HEK293 (cell line): Measurements from ENCODE around the gene SERINC1.

ENCODE experiments used
- CTCF ChIA-PET: fragments of 350-600 bp; formaldehyde crosslinking; extraction: SDS; loops from one replicate; lab custom pipeline; 2021; ENCODE audit warnings: antibody characterized with exemption; lab: Yijun Ruan, JAX
- POLR2A ChIA-PET: fragments of 300-600 bp; formaldehyde crosslinking; extraction: SDS; loops from one replicate; lab custom pipeline; 2020; ENCODE audit warnings: antibody characterized with exemption, inconsistent platforms; lab: Yijun Ruan, JAX
- H3K27ac ChIP-seq: fragments of 200-500 bp; sonication (Bioruptor generic); 2 replicates; pipeline ENCODE4 v1.5.1; 2014; ENCODE audit warnings: low read depth, low read length, control low read depth, inconsistent platforms; ENCODE audit errors: extremely low read depth
- H3K36me3 ChIP-seq, 2 experiments: fragments of 200-500 bp in 1 of 2; sonication (Bioruptor generic) in 1 of 2; 1 replicate in 1 of 2; 2 replicates in 1 of 2; pipeline ENCODE4 v1.5.1; 2014 to 2017; ENCODE audit warnings: inconsistent platforms in 2 of 2, low read length in 2 of 2; ENCODE audit not compliant: control insufficient read depth in 2 of 2, insufficient read depth in 1 of 2
- H3K4me1 ChIP-seq: fragments of 200-500 bp; sonication (Bioruptor generic); 2 replicates; pipeline ENCODE4 v1.5.1; 2014; ENCODE audit warnings: mild to moderate bottlenecking, low read length, inconsistent platforms; ENCODE audit not compliant: control insufficient read depth, insufficient read depth
- H3K4me3 ChIP-seq: 2 replicates; pipeline ENCODE4 v1.5.1; 2011; ENCODE audit warnings: low read depth, mild to moderate bottlenecking, control low read depth, low read length, moderate library complexity
- H3K9me3 ChIP-seq: fragments of 200-500 bp; sonication (Bioruptor generic); 2 replicates; pipeline ENCODE4 v1.5.1; 2014; ENCODE audit warnings: low read depth, low read length, inconsistent platforms; ENCODE audit not compliant: control insufficient read depth, insufficient read depth
- BCL11A ChIP-seq: fragments of 450-650 bp; formaldehyde crosslinking; IDR thresholded peaks from 2 replicates; pipeline ENCODE4 v1.5.1; 2016; ENCODE audit warnings: low read depth, missing biosample characterization, missing genetic modification characterization
- GLI2 ChIP-seq: fragments of 450-650 bp; formaldehyde crosslinking; IDR thresholded peaks from 2 replicates; pipeline ENCODE4; 2017; ENCODE audit warnings: missing biosample characterization, missing genetic modification characterization, low read depth, borderline replicate concordance
- GLI4 ChIP-seq: fragments of 450-650 bp; formaldehyde crosslinking; IDR thresholded peaks from 2 replicates; pipeline ENCODE4 v1.5.1; 2016; ENCODE audit warnings: missing biosample characterization, missing genetic modification characterization
- INSM2 ChIP-seq: fragments of 450-650 bp; formaldehyde crosslinking; IDR thresholded peaks from 2 replicates; pipeline ENCODE4 v1.5.1; 2016; ENCODE audit warnings: missing biosample characterization, missing genetic modification characterization
- KLF17 ChIP-seq: fragments of 450-650 bp; formaldehyde crosslinking; IDR thresholded peaks from 2 replicates; pipeline ENCODE4 v1.5.1; 2016; ENCODE audit warnings: missing biosample characterization, missing genetic modification characterization
- KLF8 ChIP-seq: fragments of 450-650 bp; formaldehyde crosslinking; IDR thresholded peaks from 2 replicates; pipeline ENCODE4 v1.5.1; 2016; ENCODE audit warnings: missing biosample characterization, missing genetic modification characterization
- MEIS1 ChIP-seq: sonication (generic); formaldehyde crosslinking; IDR thresholded peaks from 2 replicates; pipeline ENCODE4 v1.8.1; 2022; ENCODE audit warnings: missing genetic modification reagents, mild to moderate bottlenecking, borderline replicate concordance
- SALL2 ChIP-seq: fragments of 450-650 bp; formaldehyde crosslinking; IDR thresholded peaks from 2 replicates; pipeline ENCODE4 v1.5.0; 2017; ENCODE audit warnings: missing biosample characterization, mild to moderate bottlenecking, missing genetic modification characterization, borderline replicate concordance
- SCRT1 ChIP-seq: fragments of 450-650 bp; formaldehyde crosslinking; IDR thresholded peaks from 2 replicates; pipeline ENCODE4 v1.5.1; 2016; ENCODE audit warnings: missing biosample characterization, missing genetic modification characterization, borderline replicate concordance
- SCRT2 ChIP-seq: fragments of 450-650 bp; formaldehyde crosslinking; IDR thresholded peaks from 2 replicates; pipeline ENCODE4 v1.5.1; 2016; ENCODE audit warnings: missing biosample characterization, missing genetic modification characterization
- SP2 ChIP-seq: fragments of 450-650 bp; formaldehyde crosslinking; IDR thresholded peaks from 2 replicates; pipeline ENCODE4 v1.5.1; 2016; ENCODE audit warnings: missing biosample characterization, missing genetic modification characterization
- TRIM28 ChIP-seq: IDR thresholded peaks from 2 replicates; pipeline ENCODE4 v1.6.1; 2011; ENCODE audit warnings: low read length, control low read depth, borderline replicate concordance
- ZFHX2 ChIP-seq: fragments of 450-650 bp; formaldehyde crosslinking; conservative IDR thresholded peaks from 2 replicates; pipeline ENCODE4 v1.5.1; 2016; ENCODE audit warnings: missing biosample characterization, missing genetic modification characterization
- ZNF169 ChIP-seq: fragments of 450-650 bp; formaldehyde crosslinking; IDR thresholded peaks from 2 replicates; pipeline ENCODE4 v1.5.1; 2016; ENCODE audit warnings: missing biosample characterization, missing genetic modification characterization
- ZNF211 ChIP-seq: fragments of 450-650 bp; formaldehyde crosslinking; IDR thresholded peaks from 2 replicates; pipeline ENCODE4 v1.5.1; 2016; ENCODE audit warnings: low read depth, missing biosample characterization, missing genetic modification characterization
- ZNF223 ChIP-seq: fragments of 450-650 bp; formaldehyde crosslinking; IDR thresholded peaks from 2 replicates; pipeline ENCODE4 v1.5.1; 2016; ENCODE audit warnings: missing biosample characterization, missing genetic modification characterization
- ZNF280C ChIP-seq: fragments of 450-650 bp; formaldehyde crosslinking; IDR thresholded peaks from 2 replicates; pipeline ENCODE4 v1.5.1; 2016; ENCODE audit warnings: missing biosample characterization, missing genetic modification characterization
- ZNF324 ChIP-seq: fragments of 450-650 bp; formaldehyde crosslinking; IDR thresholded peaks from 2 replicates; pipeline ENCODE4 v1.5.1; 2016; ENCODE audit warnings: missing biosample characterization, missing genetic modification characterization
- ZNF416 ChIP-seq: fragments of 450-650 bp; formaldehyde crosslinking; IDR thresholded peaks from 2 replicates; pipeline ENCODE4 v1.5.1; 2016; ENCODE audit warnings: missing biosample characterization, missing genetic modification characterization
- ZNF423 ChIP-seq: fragments of 450-650 bp; formaldehyde crosslinking; IDR thresholded peaks from 2 replicates; pipeline ENCODE4 v1.5.1; 2016; ENCODE audit warnings: missing biosample characterization, missing genetic modification characterization
- ZNF48 ChIP-seq: fragments of 450-650 bp; formaldehyde crosslinking; IDR thresholded peaks from 2 replicates; pipeline ENCODE4 v1.5.1; 2016; ENCODE audit warnings: missing biosample characterization, missing genetic modification characterization
- ZNF530 ChIP-seq: fragments of 450-650 bp; formaldehyde crosslinking; IDR thresholded peaks from 2 replicates; pipeline ENCODE4 v1.5.1; 2016; ENCODE audit warnings: low read depth, missing biosample characterization, missing genetic modification characterization
- ZNF544 ChIP-seq: fragments of 450-650 bp; formaldehyde crosslinking; IDR thresholded peaks from 2 replicates; pipeline ENCODE4 v1.5.0; 2017; ENCODE audit warnings: missing biosample characterization, missing genetic modification characterization
- ZNF555 ChIP-seq: fragments of 450-650 bp; formaldehyde crosslinking; conservative IDR thresholded peaks from 2 replicates; pipeline ENCODE4 v1.5.1; 2017; ENCODE audit warnings: missing biosample characterization, mild to moderate bottlenecking, missing genetic modification characterization, inconsistent platforms
- ZNF580 ChIP-seq: fragments of 450-650 bp; formaldehyde crosslinking; IDR thresholded peaks from 2 replicates; pipeline ENCODE4 v1.5.1; 2016; ENCODE audit warnings: missing biosample characterization, missing genetic modification characterization
- ZNF660 ChIP-seq: fragments of 450-650 bp; IDR thresholded peaks from 2 replicates; pipeline ENCODE4 v1.5.1; 2018; ENCODE audit warnings: missing biosample characterization, mild to moderate bottlenecking, missing genetic modification characterization
- ZNF704 ChIP-seq: fragments of 450-650 bp; formaldehyde crosslinking; IDR thresholded peaks from 2 replicates; pipeline ENCODE4 v1.5.1; 2016; ENCODE audit warnings: missing biosample characterization, missing genetic modification characterization
- ZNF768 ChIP-seq: fragments of 450-650 bp; formaldehyde crosslinking; IDR thresholded peaks from 2 replicates; pipeline ENCODE4 v1.5.1; 2018; ENCODE audit warnings: missing biosample characterization, mild to moderate bottlenecking, missing genetic modification characterization
- ZSCAN23 ChIP-seq: fragments of 450-650 bp; formaldehyde crosslinking; IDR thresholded peaks from 2 replicates; pipeline ENCODE4 v1.5.1; 2016; ENCODE audit warnings: missing biosample characterization, missing genetic modification characterization

Gene SERINC1

GRCh38 chr6:122429323-122429722 is 42.3 kb downstream of the SERINC1 start (continued):
- no peak for TF ChIP-seq ZNF211
- no peak for TF ChIP-seq ZNF580 (tag by site-specific recombination)
- no peak for TF ChIP-seq ZNF48
- no peak for TF ChIP-seq MEIS1 (CRISPR knock-in tag)
- no peak for TF ChIP-seq ZNF660

- CTCF ChIA-PET = interaction anchor here (0.5 to 2.8 kb wide), 2 partner anchors 10 to 33 kb away, joined by 3 to 8 read pairs; no protein-coding TSS in a partner anchor
Observed at GRCh38 chr6:122428781-122429180, 42.8 kb downstream of the SERINC1 start.

GRCh38 chr6:122426597-122426996 is 45.0 kb downstream of the SERINC1 start:
- Histone ChIP-seq H3K4me1 (no peaks in the 10 kb centered on the region), H3K27ac (no peak overlapping the region), H3K4me3 (no peak overlapping the region), H3K9me3 (no peaks in the 10 kb centered on the region), H3K36me3 (peaks cover 23 to 95% of the 10 kb centered on the region in 2 experiments; a peak in 2 of 3 replicates)
- CTCF ChIA-PET = interaction anchor here (0.5 to 1.4 kb wide), 2 partner anchors 18 to 659 kb away, joined by 3 to 4 read pairs; no protein-coding TSS in a partner anchor
- POLR2A ChIA-PET = no interaction called here
- no peak for TF ChIP-seq KLF8 (tag by site-specific recombination)
- no peak for TF ChIP-seq ZNF280C (tag by site-specific recombination)
- no peak for TF ChIP-seq SCRT1
- TF ChIP-seq SP2 (tag by site-specific recombination) = no peak
- no peak for TF ChIP-seq ZSCAN23 (tag by site-specific recombination)
- TF ChIP-seq GLI2 (tag by site-specific recombination) = no peak
- no peak for TF ChIP-seq ZNF704 (tag by site-specific recombination)
- TF ChIP-seq ZNF324 = no peak
- TF ChIP-seq ZNF768 (tag by site-specific recombination) = no peak
- TF ChIP-seq BCL11A (tag by site-specific recombination) = no peak
- TF ChIP-seq ZNF416 = no peak
- TF ChIP-seq ZNF423 (tag by site-specific recombination) = no peak
- no peak for TF ChIP-seq ZNF530 (tag by site-specific recombination)
- no peak for TF ChIP-seq ZFHX2
- no peak for TF ChIP-seq ZNF555
- no peak for TF ChIP-seq ZNF223 (tag by site-specific recombination)
- TF ChIP-seq ZNF544 (tag by site-specific recombination) = no peak
- no peak for TF ChIP-seq SCRT2 (tag by site-specific recombination)

More at GRCh38 chr6:122428781-122429180, 42.8 kb downstream of the SERINC1 start:
- TF ChIP-seq INSM2 (tag by site-specific recombination) (no peak), SALL2 (tag by site-specific recombination) (no peak), GLI4 (tag by site-specific recombination) (no peak), TRIM28 (no peak), KLF17 (no peak), ZNF169 (tag by site-specific recombination) (no peak), ZNF324 (no peak)
- POLR2A ChIA-PET = no interaction called here
- Histone ChIP-seq H3K36me3 (peaks cover 16 to 95% of the 10 kb centered on the region in 2 experiments; a peak in 2 of 3 replicates), H3K27ac (no peak overlapping the region), H3K9me3 (no peaks in the 10 kb centered on the region), H3K4me3 (no peak overlapping the region), H3K4me1 (no peaks in the 10 kb centered on the region)
